Measurements from ENCODE around the gene MAGEB17. TPM values are rescaled to one million over a fixed set of nuclear protein-coding genes. Genes with fewer than 3 reads are reported as not detected.
A peak's percentile ranks its signal among the peaks of the same experiment; 100 is the strongest.

The MAGEB17 gene
- total and polyA plus RNA-seq, 2 donors (not counting 1 experiment from before 2014, with no cell fraction given): 0.10 TPM; not detected in 1

DNA sequence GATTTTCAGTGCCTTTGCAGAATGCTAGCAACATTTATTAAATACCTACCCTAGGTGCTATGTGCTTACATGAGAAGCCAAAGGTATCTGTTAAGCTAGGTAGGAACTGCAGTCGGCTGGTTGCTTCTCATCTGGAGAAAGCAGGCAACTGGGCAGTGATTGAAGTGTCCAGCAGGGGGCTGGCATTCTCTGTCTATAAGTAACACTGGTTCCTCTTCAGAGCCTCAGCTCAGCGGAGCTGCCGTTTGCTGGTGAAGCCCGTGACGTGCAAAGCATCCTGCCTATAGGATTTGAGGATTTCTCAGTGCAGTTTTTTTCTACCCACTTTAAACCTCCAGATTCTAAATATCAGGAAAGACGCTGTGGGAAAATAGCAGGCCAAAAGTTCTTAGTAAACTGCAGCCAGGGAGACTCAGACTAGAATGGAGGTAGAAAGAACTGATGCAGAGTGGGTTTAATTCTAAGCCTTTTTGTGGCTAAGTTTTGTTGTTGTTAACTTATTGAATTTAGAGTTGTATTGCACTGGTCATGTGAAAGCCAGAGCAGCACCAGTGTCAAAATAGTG, 44.0 kb upstream of the MAGEB17 start, which contains the start of gene GRPR:
Gene GRPR (plus strand): TSS at position 344 of the 565 bp plus-strand sequence. CDS start 389 bp downstream, outside the sequence.
- Histone ChIP-seq H3K27ac (ENCODE audit: insufficient read depth, low read length) (no peak within 1 kb of the TSS), H4K20me1 (ENCODE audit: control insufficient read depth, extremely low read depth, insufficient read depth, low read length) (no peaks in the 10 kb centered on the region), H3K9me3 (ENCODE audit: control insufficient read depth, insufficient read depth, low read depth, low read length) (no peaks in the 10 kb centered on the region), H3K4me1 (ENCODE audit: control insufficient read depth, extremely low read depth, insufficient read depth, low read length) (no peaks in the 10 kb centered on the region), H3K4me3 (replicated peaks in 1 of 4; ENCODE audit: control extremely low read depth in 1 of 4, insufficient read depth in 1 of 4, low read depth in 3 of 4, low read length in 4 of 4) (no peak within 1 kb of the TSS), H3K4me2 (ENCODE audit: extremely low read depth, insufficient read depth, low read length) (peak within 1 kb of the TSS; percentile 8), H3K9ac (ENCODE audit: insufficient read depth, low read length) (no peak within 1 kb of the TSS), H3K36me3 (ENCODE audit: control insufficient read depth, insufficient read depth, low read length) (no peaks in the 10 kb centered on the region), H3K27me3 (ENCODE audit: control insufficient read depth, insufficient read depth, low read length) (no peaks in the 10 kb centered on the region), H3K79me2 (ENCODE audit: control insufficient read depth, insufficient read depth, low read length) (no peaks in the 10 kb centered on the region), H2AFZ (ENCODE audit: low read length) (no peak within 1 kb of the TSS)
- DNase-seq (ENCODE audit: low read depth in 2 of 2): peak; percentile 81 to 86
- no peak for TF ChIP-seq EZH2 (IDR thresholded peaks at IDR 0.05; ENCODE audit: low read length, missing control alignments)
- TF ChIP-seq, protein P1, sequence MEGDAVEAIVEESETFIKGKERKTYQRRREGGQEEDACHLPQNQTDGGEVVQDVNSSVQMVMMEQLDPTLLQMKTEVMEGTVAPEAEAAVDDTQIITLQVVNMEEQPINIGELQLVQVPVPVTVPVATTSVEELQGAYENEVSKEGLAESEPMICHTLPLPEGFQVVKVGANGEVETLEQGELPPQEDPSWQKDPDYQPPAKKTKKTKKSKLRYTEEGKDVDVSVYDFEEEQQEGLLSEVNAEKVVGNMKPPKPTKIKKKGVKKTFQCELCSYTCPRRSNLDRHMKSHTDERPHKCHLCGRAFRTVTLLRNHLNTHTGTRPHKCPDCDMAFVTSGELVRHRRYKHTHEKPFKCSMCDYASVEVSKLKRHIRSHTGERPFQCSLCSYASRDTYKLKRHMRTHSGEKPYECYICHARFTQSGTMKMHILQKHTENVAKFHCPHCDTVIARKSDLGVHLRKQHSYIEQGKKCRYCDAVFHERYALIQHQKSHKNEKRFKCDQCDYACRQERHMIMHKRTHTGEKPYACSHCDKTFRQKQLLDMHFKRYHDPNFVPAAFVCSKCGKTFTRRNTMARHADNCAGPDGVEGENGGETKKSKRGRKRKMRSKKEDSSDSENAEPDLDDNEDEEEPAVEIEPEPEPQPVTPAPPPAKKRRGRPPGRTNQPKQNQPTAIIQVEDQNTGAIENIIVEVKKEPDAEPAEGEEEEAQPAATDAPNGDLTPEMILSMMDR (conservative IDR thresholded peaks at IDR 0.05 in 1 of 2, IDR thresholded peaks at IDR 0.05 in 1 of 2; ENCODE audit: low read depth in 1 of 2, low read length in 2 of 2): peak; percentile 71 to 73

GRCh38 chrX:16124201-16124600, 43.1 kb upstream of the MAGEB17 start:
- no peaks in the 10 kb centered on the region for H3K79me2 ChIP-seq (ENCODE audit: control insufficient read depth, insufficient read depth, low read length)
- no peaks in the 10 kb centered on the region for H3K36me3 ChIP-seq (ENCODE audit: control insufficient read depth, insufficient read depth, low read length)
- H3K9me3 ChIP-seq (ENCODE audit: control insufficient read depth, insufficient read depth, low read depth, low read length): no peaks in the 10 kb centered on the region
- H3K9ac ChIP-seq (ENCODE audit: insufficient read depth, low read length): no peak overlapping the region
- no peaks in the 10 kb centered on the region for H4K20me1 ChIP-seq (ENCODE audit: control insufficient read depth, extremely low read depth, insufficient read depth, low read length)
- peak overlapping the region; percentile 8 for H3K4me2 ChIP-seq (ENCODE audit: extremely low read depth, insufficient read depth, low read length)
- no peak for DNase-seq (ENCODE audit: low read depth in 2 of 2)
- no peak overlapping the region for H3K27ac ChIP-seq (ENCODE audit: insufficient read depth, low read length)
- no peak overlapping the region for H2AFZ ChIP-seq (ENCODE audit: low read length)
- H3K4me1 ChIP-seq (ENCODE audit: control insufficient read depth, extremely low read depth, insufficient read depth, low read length): no peaks in the 10 kb centered on the region
- TF ChIP-seq, protein P1 (conservative IDR thresholded peaks at IDR 0.05 in 1 of 2, IDR thresholded peaks at IDR 0.05 in 1 of 2; ENCODE audit: low read depth in 1 of 2, low read length in 2 of 2): no peak
- TF ChIP-seq EZH2 (IDR thresholded peaks at IDR 0.05; ENCODE audit: low read length, missing control alignments): no peak
- no peaks in the 10 kb centered on the region for H3K27me3 ChIP-seq (ENCODE audit: control insufficient read depth, insufficient read depth, low read length)
- H3K4me3 ChIP-seq (replicated peaks in 1 of 4; ENCODE audit: control extremely low read depth in 1 of 4, insufficient read depth in 1 of 4, low read depth in 3 of 4, low read length in 4 of 4): no peak overlapping the region

GRCh38 chrX:16125520-16126149, 41.6 kb upstream of the MAGEB17 start:
- H3K4me1 ChIP-seq (ENCODE audit: control insufficient read depth, extremely low read depth, insufficient read depth, low read length): no peaks in the 10 kb centered on the region
- H4K20me1 ChIP-seq (ENCODE audit: control insufficient read depth, extremely low read depth, insufficient read depth, low read length): no peaks in the 10 kb centered on the region
- H3K27me3 ChIP-seq (ENCODE audit: control insufficient read depth, insufficient read depth, low read length): no peaks in the 10 kb centered on the region
- H3K4me3 ChIP-seq (replicated peaks in 1 of 4; ENCODE audit: control extremely low read depth in 1 of 4, insufficient read depth in 1 of 4, low read depth in 3 of 4, low read length in 4 of 4): no peak overlapping the region
- no peak for DNase-seq (ENCODE audit: low read depth in 2 of 2)
- no peak overlapping the region for H3K27ac ChIP-seq (ENCODE audit: insufficient read depth, low read length)
- peak overlapping the region; percentile 51 for H3K4me2 ChIP-seq (ENCODE audit: extremely low read depth, insufficient read depth, low read length)
- TF ChIP-seq, protein P1 (conservative IDR thresholded peaks at IDR 0.05 in 1 of 2, IDR thresholded peaks at IDR 0.05 in 1 of 2; ENCODE audit: low read depth in 1 of 2, low read length in 2 of 2): no peak
- TF ChIP-seq EZH2 (IDR thresholded peaks at IDR 0.05; ENCODE audit: low read length, missing control alignments): no peak
- H2AFZ ChIP-seq (ENCODE audit: low read length): peak overlapping the region; percentile 30
- no peaks in the 10 kb centered on the region for H3K9me3 ChIP-seq (ENCODE audit: control insufficient read depth, insufficient read depth, low read depth, low read length)
- no peaks in the 10 kb centered on the region for H3K79me2 ChIP-seq (ENCODE audit: control insufficient read depth, insufficient read depth, low read length)
- no peaks in the 10 kb centered on the region for H3K36me3 ChIP-seq (ENCODE audit: control insufficient read depth, insufficient read depth, low read length)
- no peak overlapping the region for H3K9ac ChIP-seq (ENCODE audit: insufficient read depth, low read length)
